Epithelial cell of esophagus (primary cell): ENCODE results near the gene GET3.
"Not testable (repeated sequence)": the region's sequence is repeated elsewhere in the genome, so short reads cannot be mapped to it uniquely, and the experiment has no call there.

Source experiments
- DNase-seq: peaks from one replicate; pipeline ENCODE4 v3.0.0; 2010; ENCODE audit warnings: low read depth
- H3K4me3 ChIP-seq: 2 replicates; pipeline ENCODE4 v1.5.1; 2011; ENCODE audit warnings: mild to moderate bottlenecking, low read length, control low read depth
- TF ChIP-seq, protein P1 (sequence below): IDR thresholded peaks from 2 replicates; pipeline ENCODE4 v1.5.1; 2011; ENCODE audit warnings: low read depth, mild to moderate bottlenecking, low read length, control low read depth, inconsistent platforms; ENCODE audit not compliant: insufficient read depth; ENCODE audit errors: missing control alignments

Gene GET3

DNA sequence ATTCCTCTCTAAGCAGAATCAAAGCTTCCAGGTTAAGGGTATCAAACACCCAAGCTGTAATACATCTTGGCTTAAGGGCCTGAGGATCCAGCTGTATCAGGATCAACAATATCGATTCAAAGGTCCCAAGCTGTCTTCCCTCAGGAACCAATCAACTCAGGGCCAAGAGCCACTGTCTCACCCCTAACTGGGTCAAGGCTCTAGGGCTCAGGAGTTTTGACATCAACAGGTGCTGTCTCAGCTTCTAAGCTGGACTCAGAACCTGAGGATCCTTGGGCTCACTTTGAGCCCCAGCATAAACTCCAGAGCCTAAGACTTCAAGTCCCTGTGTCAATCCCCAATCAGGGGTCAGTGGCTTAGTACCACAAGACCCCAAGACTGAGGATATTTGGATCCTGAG is 41.8 kb upstream of the GET3 start:
- H3K4me3 ChIP-seq = peak overlapping the region; percentile 83
- no peak for DNase-seq
- TF ChIP-seq, protein P1, sequence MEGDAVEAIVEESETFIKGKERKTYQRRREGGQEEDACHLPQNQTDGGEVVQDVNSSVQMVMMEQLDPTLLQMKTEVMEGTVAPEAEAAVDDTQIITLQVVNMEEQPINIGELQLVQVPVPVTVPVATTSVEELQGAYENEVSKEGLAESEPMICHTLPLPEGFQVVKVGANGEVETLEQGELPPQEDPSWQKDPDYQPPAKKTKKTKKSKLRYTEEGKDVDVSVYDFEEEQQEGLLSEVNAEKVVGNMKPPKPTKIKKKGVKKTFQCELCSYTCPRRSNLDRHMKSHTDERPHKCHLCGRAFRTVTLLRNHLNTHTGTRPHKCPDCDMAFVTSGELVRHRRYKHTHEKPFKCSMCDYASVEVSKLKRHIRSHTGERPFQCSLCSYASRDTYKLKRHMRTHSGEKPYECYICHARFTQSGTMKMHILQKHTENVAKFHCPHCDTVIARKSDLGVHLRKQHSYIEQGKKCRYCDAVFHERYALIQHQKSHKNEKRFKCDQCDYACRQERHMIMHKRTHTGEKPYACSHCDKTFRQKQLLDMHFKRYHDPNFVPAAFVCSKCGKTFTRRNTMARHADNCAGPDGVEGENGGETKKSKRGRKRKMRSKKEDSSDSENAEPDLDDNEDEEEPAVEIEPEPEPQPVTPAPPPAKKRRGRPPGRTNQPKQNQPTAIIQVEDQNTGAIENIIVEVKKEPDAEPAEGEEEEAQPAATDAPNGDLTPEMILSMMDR = no peak

DNA sequence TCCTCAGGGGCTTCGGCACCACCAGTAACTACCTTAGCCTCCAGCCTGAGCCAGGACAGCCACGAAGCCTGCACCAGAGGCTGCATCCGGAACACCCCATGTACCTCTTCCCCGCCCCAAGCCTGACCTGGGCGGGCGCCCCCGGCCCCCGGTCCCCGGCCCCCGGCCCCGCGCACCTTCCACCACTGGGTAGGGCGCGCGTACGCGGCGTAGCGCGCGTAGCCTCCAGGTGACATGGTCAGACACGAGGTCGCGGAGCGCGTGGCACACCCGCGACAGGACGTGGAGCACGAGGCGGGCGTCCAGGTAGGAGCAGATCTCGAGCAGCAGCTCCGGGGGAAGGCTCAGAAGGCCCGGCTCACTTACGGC is 41.3 kb upstream of the GET3 start:
- peak overlapping the region; percentile 83 for H3K4me3 ChIP-seq
- DNase-seq = peak; percentile 13
- TF ChIP-seq, protein P1 = no peak

DNA sequence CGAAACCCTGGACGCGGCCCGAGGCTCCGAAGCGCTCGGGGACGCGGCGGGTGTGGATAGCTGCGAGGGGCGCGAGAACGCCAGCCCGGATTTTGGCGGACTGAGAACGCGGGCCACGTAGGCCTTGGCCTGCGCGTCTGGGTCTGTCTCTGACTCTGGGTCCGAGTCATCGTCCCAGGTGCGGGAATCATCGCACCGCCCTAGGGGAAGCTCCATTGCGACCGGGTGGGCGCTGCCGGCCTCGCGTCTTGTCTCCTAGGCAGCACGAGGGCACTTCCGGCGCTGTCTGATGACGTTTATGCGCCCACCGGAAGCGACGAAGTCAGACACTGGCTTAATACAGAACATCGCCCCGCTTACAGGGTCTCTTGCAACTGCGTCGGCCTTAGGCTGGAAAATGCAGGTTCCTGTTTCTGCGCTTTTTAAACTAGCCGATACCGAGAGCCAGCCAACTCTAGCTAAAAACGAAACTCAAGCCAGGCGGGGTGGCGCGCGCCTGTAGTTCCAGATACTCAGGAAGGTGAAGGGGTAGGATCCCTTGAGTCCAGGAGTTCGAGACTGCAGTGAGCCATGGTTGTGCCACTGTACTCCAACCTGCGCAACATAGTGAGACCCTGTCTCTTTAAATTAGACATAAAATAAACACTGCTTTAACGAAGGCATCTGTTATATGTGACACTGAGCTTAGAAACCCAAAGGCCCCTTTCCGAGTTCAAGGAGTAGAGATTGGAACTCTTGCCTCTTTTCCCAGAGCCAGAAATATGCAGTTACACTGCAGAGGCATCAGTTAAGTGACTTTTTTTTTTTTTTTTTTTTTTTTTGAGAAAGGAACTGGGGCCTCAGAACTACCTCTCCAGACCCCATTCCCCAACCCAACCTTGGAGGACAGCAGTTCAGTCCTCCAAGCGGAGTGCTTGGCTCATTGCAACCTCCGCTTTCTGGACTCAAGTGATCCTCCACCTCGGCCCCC is 40.6 kb upstream of the GET3 start, which contains the start of gene FBXW9:
TSS of gene FBXW9 (minus strand) at position 266 of the 970 bp plus-strand sequence. CDS start at position 216, 50 bp downstream.
- H3K4me3 ChIP-seq = peak within 1 kb of the TSS; percentile 83
- TF ChIP-seq, protein P1 = no peak
- DNase-seq = peak; percentile 95

DNA sequence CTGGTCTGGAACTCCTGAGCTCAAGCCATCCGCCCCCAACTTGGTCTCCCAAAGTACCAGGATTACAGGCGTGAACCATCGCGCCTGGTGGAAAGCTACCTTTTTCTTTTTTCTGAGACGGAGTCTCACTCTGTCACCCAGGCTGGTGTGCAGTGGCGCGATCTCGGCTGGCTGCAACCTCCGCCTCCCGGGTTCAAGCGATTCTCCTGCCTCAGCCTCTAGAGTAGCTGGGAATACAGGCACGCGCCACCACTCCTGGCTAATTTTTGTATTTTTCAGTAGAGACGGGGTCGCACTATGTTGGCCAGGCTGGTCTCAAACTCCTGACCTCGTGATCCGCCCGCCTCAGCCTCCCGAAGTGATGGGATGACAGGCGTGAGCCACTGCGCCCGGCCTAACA is 39.9 kb upstream of the GET3 start:
- H3K4me3 ChIP-seq, DNase-seq: not testable (repeated sequence)

DNA sequence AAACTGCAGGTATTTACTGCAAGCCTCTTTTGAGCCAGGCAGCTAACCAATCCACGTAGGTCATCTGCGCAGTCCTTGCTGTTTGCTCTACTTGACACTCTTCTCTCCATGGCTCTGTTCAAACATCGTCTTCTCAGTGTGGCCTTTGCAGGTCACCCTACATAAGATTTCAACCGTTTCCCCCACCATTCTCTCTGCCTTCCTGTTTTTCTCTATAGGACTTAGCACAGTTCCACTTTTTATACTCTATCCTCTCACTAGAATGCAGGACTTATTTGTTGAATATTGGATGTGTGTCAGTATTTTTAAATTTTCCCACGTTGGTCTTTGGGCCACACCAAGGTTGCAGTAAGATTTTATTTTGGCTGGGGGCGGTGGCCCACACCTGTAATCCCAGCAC is 39.2 kb upstream of the GET3 start:
- no peak for DNase-seq
- no peak overlapping the region for H3K4me3 ChIP-seq
- TF ChIP-seq, protein P1 = no peak

DNA sequence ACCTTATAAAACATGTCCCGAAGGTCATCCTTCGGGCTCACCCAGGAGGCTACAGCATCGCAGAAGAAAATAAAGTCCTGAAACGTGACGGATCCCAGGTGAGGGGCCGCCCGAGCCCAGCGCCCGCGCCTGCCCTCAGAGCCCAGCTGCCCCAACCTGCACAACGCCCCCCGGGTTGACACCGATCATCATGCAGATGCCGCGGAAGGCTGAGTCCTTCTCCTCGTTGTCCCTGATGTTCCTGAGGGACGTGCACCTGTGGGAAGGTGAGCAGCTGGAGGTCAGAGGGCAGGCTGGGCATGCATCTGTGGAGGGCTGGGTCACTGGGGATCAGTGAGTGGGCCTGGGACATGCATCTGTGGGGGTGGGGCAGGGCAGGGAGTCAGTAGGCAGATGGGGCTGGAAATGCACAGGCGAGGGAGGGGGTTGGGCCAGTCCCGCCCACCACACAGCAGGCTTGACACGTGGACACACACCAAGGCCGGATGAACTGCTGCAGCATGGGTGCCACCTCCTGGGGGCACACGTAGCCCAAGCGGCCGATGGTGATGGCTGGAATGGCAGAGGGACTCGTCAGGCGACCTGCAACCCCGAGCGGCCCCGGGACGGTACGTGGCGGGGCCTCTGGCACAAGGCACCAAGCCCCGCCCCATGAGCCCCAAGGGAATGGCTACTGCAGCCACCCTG is 35.6 kb upstream of the GET3 start:
- TF ChIP-seq, protein P1 = no peak
- H3K4me3 ChIP-seq = no peak overlapping the region
- no peak for DNase-seq

DNA sequence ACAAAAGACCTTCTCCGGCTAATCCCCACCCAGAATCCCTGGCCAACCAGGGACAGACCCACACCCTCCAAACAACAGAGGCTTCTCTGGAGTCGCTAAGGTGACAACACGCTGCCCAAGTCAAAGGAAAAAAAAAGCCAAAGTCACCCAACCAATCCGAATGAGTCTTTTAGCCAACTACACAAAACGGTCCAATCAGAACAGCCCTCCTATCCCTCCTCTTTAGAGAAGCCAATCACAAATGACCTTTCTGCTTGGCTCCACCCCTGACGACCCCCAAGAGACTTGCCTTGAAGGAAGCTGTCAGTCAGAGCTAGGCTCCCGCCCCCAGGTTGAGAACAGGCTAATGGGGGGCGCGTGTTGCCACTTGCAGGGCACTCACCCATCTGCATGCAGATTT is 34.3 kb upstream of the GET3 start:
- DNase-seq = no peak
- no peak overlapping the region for H3K4me3 ChIP-seq
- TF ChIP-seq, protein P1 = no peak
